NT2/D1 (cell line): ENCODE data around the gene KCNK2.

ENCODE experiments used
- SUZ12 ChIP-seq: IDR thresholded peaks from 2 replicates; pipeline ENCODE4 v1.6.1; 2011; ENCODE audit not compliant: insufficient read length, insufficient read depth; ENCODE audit errors: extremely low read depth
- YY1 ChIP-seq: IDR thresholded peaks from 2 replicates; pipeline ENCODE4 v1.6.1; 2011; ENCODE audit not compliant: insufficient read length, insufficient read depth
- ZNF274 ChIP-seq: IDR thresholded peaks from 2 replicates; pipeline ENCODE4 v1.6.1; 2011; ENCODE audit warnings: mild to moderate bottlenecking, low read depth, low read length

DNA sequence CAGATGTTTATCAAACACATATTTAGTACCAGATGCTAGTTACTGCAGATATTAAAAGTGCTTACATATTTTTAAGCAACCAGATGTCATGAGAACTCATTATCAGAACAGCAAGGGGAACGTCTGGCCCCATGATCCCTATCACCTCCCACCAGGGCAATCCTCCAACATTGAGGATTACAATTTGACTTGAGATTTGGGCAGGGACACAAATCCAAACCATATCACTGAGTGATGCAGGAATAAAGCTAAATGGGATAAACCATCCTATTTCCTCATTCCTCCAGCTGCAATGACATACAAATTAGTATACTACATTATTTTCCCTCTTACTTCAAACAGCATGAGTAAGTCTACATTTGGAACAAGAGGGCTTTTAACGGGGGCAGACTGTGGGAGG lies 3.1 kb upstream of the KCNK2 start:
- TF ChIP-seq SUZ12 (no peak), ZNF274 (no peak), YY1 (no peak)
